ENCODE measurements around the gene CDK6. TPM values are rescaled to one million over a fixed set of nuclear protein-coding genes. Genes with fewer than 3 reads are reported as not detected.
"Not testable (repeated sequence)": the region's sequence is repeated elsewhere in the genome, so short reads cannot be mapped to it uniquely, and the experiment has no call there.

CDK6 gene
- total and polyA plus RNA-seq, 10 of the 15 experiments (the other 5 are each of a cell fraction or from before 2014, with no cell fraction given) = 8.0 to 118 (median 45.8) TPM

- TF ChIP-seq CUX1 (IDR thresholded peaks at IDR 0.05; ENCODE audit: insufficient replicate concordance, low read depth, low read length) = no peak
- TF ChIP-seq SIN3A (IDR thresholded peaks at IDR 0.05; ENCODE audit: low read depth, low read length) = no peak
- no peak for TF ChIP-seq EGR1 (IDR thresholded peaks at IDR 0.05; ENCODE audit: borderline replicate concordance in 1 of 2, low read depth in 2 of 2, low read length in 2 of 2)
Measured at GRCh38 chr7:92745241-92745640, 91.1 kb downstream of the CDK6 start (continued).

- POLR2A ChIA-PET; FAIRE-seq; CTCF ChIA-PET; ATAC-seq; H2AFZ ChIP-seq (ENCODE audit: control insufficient read depth, low read depth, low read length); in situ Hi-C loops (cut with MboI); H3K4me3 ChIP-seq; H3K27ac ChIP-seq (ENCODE audit: control insufficient read depth, insufficient read depth); H3K9ac ChIP-seq (ENCODE audit: control insufficient read depth, insufficient read depth, low read length); H3K36me3 ChIP-seq (ENCODE audit: control insufficient read depth in 2 of 2, insufficient read depth in 2 of 2, low read length in 1 of 2); BruUV-seq (replicated peaks); DNase-seq (ENCODE audit: low read depth, low spot score); H3K4me2 ChIP-seq (ENCODE audit: control insufficient read depth, insufficient read depth); H3K4me1 ChIP-seq (ENCODE audit: control insufficient read depth, insufficient read depth, low read length); H3K27me3 ChIP-seq (replicated peaks in 1 of 2; ENCODE audit: control insufficient read depth in 2 of 2, insufficient read depth in 2 of 2, low read length in 1 of 2); intact Hi-C loops (cut with micrococcal nuclease; ENCODE audit: unreplicated experiment); H4K20me1 ChIP-seq (ENCODE audit: control insufficient read depth, insufficient read depth); H3K9me3 ChIP-seq (replicated peaks; ENCODE audit: control insufficient read depth, insufficient read depth, low read length): not testable (repeated sequence)
- ChIA-PET SMC1A (ENCODE audit: uncharacterized antibody, unreplicated experiment) (interaction anchor here (2.1 kb wide), 1 partner anchor 14 kb away, joined by 6 read pairs; no protein-coding TSS in a partner anchor), RAD21 (ENCODE audit: unreplicated experiment) (interaction anchor here (0.8 kb wide), 1 partner anchor 25 kb away, joined by 3 read pairs; no protein-coding TSS in a partner anchor)
- 73% methylated on average over 4 of the region's 4 CpGs for WGBS (ENCODE audit: insufficient coverage, insufficient replicate concordance, low lambda C conversion rate, missing lambda C conversion rate)
- peaks cover 22% of the 10 kb centered on the region for H3K79me2 ChIP-seq (ENCODE audit: control insufficient read depth, insufficient read depth, low read length)
Measured at GRCh38 chr7:92744180-92744579, 92.2 kb downstream of the CDK6 start.

Measured in GM12878 (cell line).